Measurements from ENCODE around the gene ALDH1L2.
"Not testable (repeated sequence)": the region's sequence is repeated elsewhere in the genome, so short reads cannot be mapped to it uniquely, and the experiment has no call there.

ALDH1L2 gene

DNA sequence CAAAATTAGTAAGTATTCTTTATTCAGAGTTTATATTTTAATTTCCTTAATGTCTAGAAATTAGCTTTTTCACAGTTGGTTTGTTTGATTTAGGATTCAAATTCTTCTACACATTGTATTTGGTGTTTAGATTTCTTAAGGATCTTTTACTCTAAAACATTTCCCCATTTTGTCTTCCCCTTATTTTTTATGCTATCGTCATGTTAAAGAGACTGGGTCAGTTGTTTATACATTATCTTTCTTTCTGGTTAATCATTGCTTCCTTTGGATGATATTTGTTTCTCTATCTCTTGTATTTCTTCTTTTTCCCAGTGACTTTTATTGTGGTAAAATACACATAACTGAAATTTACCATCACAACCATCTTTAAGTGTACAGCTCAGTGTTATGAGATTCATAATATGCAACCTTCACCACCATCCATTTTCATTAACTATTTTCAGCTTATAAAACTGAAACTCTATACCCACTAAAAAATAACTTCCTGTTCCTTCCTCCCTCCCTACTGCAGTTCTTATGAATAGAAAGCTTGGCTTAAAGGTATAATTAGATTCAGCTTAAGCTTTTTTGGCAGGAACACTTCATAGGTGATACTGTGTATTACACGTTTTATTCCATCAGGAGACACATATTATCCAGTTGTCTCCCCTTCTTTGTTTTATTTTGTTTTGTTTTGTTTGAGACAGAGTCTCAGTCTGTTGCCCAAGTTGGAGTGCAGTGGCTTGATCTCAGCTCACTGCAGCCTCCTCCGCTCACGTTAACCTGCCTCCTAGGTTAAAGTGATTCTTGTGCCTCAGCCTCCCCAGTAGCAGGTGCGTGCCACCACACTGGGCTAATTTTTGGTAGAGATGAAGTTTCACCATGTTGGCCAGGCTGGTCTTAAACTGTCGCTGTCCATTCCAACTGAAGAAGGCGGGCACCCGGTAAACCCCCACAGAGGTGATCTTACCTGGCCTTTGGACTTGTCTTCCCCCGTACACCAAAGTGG, 53.1 kb downstream of the ALDH1L2 start:
- DNase-seq: no peak

DNA sequence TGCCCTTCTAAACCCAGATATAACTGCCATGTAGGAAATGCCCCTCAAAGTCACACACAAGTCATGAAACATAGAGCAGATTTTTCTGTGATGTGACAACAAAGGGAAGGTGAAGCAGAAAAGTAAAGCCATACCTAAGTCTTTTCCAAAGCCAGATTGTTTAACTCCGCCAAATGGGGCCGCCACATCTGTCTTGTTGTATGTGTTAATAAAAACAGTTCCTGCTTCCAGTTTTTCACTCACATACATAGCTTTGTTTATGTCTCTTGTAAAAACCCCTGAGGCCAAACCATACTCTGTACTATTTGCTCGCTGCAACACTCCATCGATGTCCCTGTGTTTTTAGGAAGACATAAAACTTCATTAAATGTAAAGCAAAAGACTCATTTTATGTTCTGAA, 57.8 kb downstream of the ALDH1L2 start:
- no peak for DNase-seq

DNA sequence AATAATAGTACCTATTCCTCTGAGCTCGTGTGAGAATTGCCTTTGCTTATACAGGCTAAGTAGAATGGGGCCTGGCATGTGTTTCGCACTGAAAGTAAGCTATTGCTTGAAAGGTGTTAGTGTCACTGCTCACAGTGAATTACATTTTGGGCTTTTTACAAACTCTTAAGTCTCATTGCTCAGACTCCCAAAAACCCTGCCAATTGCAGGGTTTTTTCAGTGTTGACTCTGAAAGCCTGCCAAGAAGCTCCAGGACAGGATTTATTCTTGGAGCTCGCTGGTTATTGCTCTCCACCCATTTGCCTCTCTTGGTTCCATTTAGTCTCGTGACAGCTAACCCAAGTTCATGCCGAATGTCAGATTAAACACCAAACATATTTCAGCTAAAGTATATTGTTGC, 58.4 kb downstream of the ALDH1L2 start:
- no peak for DNase-seq

DNA sequence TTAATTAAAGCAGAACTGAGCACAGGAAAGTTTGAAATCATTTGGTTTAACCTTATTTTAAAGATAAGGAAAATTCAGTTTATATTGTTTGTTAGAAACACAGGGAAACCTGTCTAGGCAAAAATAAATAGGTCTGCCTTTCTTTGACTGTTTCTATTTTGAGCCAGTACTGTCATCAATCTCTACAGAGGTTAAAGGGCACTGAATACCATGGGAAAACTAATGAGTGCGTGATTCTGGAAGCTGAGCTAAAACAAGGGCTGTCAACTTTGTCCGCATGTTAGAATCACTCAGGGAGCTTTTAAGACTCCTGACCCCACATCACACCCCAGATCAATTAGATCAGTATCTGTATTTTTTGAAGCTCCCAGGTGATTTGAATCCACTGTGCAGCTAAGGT, 59.3 kb downstream of the ALDH1L2 start:
- DNase-seq: no peak

DNA sequence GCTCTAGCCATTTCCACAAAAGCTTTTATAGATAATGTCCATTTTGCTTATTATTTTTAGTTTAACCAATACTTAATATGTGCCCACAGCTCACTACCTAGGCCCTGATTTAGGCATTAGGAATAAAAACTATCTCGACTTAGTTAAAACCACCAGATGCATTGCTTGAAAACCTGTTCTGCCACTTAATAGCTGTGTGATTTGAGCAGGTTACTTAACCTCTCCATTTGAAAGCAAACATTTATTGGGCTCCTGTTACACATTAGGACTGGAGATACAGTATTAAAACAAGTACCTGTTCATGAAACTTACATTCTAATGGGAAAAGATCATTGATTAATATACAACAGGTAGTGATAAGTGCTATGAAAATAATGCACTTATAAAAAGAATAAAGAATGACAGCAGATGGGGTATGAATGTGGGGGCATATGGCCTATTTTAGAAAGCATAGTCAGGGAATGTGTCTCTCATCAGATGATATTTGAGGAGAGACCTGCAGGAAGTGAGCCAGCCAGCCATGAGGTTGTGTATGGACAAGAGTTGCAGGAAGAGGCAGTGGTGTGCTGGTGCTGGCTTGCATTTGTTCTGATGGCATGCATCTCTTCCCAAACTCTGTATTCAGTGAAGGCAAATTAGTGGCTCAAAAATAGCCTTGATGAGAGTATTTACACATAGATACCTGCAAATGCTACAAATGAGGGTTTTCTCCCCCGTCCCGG, 63.9 kb downstream of the ALDH1L2 start:
- no peak for DNase-seq

DNA sequence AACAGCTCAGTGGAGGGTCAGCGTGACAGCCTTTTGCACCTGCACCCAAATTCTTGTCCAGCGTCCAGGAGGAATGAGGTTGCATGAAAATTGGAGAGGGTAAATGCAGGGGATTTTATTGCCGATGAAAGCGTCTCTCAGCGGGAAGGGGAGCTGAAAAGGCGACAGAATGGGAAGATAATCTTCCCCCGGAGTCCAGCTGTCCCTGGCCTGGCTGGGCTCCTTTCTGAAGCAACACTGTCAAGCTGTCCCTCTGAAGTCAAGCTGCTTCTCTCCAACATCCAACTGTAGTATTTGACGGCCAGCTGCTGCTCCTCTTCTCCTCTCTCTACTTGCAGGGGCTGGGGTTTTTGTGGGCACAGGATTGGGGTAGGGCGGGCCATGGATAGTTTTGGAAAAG, 65.5 kb downstream of the ALDH1L2 start:
- DNase-seq: no peak

DNA sequence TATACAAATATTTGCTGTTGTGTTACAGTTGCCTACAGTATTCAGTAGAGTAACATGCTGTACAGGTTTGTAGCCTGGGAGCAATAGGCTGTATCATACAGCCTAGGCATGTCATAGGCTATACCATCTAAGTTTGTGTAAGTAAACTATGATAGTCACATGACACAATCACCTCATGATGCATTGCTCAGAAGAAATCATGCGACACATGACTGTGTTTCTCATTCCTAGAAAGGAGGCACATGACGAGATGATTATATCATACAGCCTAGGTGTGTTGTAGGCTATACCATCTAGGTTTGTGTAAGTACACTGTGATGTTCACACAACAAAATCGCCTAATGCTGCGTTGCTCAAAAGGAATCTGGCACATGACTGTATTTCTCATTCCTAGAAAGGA, 66.2 kb downstream of the ALDH1L2 start:
- no peak for DNase-seq

DNA sequence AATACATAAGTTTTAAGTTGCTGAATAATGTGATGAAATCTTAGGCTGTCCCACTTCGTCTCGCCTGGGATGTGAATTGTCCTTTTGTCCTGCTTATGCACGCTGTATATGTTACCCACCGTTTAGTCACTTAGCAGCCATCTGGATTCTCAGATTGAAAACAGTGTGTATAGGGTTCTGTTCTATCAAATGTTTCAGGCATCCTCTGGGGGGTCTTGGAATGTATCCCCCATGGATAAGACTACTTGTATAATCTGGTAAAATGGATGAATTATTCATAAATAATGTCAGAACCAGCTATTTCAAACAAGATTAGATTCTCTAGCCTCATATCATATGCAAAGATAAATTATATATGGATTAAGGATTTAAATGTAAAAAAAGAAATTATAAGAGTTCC, 68.7 kb downstream of the ALDH1L2 start:
- no peak for DNase-seq

DNA sequence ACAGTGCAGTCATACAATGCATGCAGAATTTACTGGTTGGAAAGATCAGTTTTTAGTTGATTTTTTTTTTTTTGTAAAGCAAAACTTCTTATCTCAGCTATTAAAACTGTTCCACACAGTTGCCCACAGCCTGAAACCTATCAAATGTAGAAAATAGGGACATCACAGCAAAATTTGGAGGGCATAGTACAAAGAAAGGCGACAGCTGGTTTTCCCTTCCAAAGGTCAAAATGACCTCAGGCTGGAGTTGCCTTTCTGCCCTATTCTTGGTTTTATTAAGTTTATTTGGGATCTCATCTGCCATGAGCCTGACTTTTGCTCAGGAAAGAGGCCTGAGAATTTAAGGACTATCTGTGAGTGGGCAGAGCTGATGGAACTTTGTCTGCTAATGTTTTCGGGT, 69.7 kb downstream of the ALDH1L2 start:
- DNase-seq: no peak

DNA sequence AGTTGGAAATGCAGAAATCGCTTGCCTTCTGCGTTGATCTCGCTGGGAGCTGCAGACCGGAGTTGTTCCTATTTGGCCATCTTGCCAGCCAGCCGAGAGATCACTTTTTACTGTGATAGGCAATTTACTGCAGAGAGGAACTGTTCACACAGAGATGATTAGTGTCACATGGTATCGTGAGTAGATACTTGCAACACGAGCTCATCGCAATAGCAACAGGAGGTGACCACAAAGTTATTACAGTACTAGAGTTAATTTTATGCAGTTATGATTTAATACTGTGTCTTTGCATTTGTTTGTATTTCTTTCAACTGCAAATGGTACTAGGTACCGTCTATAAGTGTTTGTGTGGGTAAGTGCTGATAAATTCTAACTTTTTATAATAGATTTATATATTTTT, 70.4 kb downstream of the ALDH1L2 start:
- DNase-seq: no peak

DNA sequence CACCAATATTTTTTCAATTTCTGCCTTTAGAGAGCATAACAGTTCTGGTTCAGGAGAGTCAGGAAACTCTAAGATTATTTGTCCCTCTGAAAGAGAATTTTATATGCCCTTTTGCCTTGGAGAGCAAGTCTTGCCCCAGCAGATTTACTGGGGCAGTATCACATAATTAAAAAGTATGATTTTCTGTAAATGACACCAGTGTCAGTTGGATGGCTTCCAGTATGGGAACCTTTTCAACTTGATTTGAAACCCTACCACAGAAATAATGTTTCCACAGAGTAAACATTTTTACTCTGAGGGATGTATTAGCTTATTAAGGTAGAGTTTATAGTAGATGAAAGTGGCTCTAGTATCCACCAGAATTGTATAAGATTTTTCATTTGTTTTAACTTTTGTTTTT, 82.8 kb downstream of the ALDH1L2 start:
- no peak for DNase-seq

DNA sequence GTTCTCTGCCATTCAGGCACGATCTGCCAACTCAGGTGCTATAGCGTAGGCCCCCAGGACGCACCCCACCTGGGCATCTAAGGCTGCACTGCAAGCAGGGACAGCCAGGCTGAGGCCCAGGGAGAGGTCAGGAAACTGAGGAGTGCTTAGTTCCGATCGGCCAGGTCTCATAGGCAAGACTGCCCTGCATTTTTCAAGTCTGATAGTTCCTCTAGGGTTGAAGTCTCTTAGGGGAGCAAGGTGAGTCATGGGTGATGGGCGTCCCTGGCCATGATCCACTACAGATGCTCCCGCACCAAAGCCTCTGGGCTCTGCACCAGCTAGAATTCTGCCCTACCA, 84.9 kb downstream of the ALDH1L2 start:
- DNase-seq: no peak

DNA sequence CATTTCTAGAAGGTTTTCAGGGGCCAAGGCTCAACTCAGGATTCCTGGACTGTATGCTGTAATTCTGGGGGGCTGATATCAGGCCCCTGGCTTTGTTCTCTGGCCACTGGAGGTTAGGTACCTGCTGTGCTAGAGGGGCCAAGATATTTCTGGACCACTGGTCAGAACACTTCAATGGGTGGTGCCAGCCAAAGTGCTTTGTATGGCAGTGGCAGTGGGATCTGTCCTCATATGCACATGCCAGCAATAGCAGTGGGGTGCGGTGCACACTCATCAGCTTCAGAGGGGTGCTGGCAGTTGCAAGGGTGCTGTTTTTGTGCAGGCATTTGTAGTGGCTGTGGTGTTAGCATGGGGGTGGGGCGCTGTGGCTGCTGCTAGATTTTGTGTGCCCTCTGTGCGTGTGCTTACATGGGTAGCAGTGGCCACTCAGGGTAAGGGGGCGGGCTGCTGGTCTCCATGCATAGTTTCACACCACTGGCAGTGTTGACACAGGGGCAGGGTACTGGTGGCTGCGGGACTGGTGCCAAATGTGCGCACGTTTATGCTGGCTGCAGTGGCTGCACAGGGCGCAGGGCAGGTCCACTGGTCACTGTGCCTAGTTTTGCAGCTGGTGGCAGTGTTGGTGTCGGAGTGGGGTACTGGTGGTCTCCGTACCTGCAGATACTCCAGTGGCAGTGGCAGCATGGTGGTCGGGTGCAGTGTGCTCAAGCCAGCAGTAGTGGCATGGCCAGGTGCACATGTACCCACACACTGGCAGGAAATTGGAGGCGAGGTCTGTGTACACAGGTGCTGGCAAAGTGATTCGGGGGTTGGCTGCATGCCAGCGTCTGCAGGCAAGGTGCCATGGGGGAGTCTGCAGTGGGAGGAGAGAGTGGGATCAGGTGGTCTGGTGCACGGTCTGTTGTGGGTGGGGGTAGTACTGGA, 85.6 kb downstream of the ALDH1L2 start:
- no peak for DNase-seq

DNA sequence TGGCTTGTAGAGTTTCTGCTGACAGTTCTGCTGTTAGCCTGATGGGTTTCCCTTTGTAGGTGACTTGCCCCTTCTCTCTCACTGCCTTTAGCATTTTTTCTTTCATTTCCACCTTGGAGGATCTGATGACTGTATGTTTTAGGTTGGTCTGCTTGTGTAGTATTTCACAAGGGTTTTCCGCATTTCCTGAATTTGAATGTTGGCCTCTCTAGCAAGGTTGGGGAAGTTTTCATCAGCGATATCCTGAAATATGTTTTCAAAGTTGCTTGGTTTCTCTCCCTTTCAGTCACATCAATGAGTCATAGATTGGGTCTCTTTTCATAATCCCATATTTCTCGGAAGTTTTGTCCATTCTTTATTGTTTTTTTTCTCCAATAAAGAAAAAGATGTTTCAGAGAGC, 86.7 kb downstream of the ALDH1L2 start:
- no peak for DNase-seq

DNA sequence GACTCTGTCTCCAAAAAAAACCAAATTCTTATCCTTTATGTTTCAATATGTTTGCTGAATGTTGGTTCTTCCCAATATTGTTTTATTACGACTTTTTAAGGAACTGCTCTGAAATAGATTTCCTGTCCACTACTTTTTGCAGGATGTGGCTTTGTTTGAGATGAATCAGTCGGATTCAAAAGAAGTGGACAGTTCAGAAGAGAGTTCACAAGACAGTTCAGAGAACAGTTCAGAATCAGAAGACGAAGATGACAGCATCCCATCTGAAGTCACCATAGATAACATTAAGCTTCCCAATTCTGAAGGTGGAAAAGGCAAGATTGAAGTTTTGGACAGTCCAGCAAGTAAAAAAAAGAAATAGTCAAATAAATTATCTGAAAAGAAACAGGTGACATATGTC, 89.9 kb downstream of the ALDH1L2 start:
- DNase-seq: no peak

DNA sequence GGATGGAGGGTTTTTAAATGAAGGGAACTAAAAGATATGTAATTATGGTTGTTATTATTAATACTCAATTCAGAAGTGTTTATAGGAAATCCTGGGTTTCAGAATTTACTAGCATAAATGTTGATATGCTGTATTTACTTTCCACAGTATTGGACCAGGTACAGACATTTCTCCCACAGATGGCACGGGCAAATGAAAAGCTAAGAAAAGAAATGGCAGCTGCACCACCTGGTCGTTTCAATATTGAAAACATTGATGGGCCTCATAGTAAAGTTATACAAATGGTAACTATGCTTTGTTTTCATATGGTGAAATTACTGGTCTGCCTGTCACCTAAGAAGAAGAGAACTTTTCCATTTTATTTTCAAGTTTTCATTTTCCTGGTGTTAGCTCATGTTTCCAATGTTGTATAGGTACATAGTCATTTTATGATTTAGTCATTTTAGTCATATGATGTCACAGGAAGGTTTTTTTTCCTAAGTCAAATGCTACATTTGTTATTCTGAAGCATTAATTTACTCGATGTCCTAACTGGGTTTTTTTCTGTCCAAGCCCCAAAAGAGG, 92.6 kb downstream of the ALDH1L2 start:
- no peak for DNase-seq

DNA sequence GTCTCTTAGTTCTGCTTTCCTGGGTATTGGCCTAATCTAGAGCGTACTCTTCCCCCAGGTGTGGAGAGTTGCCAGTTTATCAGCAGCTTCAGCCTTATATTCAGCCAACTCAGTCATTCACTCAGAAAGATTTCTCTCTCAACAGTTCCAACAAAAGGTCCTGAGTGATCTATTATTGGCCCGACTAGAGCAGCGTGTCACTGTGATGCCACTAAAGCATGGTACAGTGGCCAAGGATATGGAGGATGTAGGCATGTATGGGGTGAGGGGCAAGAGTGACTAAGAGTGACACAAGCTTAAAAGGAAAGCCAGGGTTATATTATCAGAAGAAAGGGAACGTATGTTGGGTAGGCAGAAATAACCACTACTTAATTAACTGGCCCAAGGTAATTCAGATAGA, 93.3 kb downstream of the ALDH1L2 start:
- no peak for DNase-seq

DNA sequence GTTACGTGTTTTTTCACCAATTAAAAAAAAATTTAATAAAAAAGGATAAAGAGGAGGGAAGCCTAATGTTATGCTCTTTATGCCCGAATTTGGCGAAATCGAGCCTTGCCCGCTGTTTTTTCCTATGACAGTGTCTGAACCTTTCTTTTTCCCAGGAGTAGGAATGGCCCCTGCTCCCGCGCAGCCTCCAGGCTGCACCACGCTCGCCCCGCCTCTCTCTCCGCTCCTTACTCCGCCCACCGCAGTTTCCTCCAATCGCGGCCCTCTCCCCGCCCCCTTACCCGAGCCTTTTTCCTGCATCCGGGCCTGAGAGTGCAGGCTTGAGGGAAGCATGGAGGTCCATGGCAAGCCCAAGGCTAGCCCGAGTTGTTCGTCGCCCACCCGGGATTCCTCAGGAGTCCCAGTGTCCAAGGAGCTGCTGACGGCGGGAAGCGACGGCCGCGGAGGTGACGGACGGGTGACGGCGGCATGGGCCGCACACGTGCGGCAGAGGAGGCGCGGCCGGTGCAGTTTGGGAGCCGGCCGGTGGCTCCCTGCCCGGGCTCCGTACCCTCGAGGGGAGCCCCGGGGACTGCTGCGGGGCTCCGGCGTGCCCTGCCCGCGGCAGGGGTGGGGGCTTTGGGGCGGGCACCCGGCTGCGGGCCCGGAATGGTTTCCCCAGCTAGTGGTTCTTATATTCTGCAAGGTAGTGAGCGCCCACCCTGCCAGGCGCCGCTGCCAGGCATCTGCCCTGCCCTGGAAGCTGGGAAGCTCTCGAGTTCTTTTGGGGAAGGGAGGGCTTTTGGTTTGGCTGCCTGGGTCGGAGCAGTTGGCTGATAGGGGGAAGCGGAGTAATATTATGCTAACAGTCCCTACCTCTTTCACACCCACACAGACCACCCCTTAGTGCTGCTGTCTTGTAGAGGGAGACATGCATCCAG, 98.0 kb downstream of the ALDH1L2 start, which contains the start of gene NOPCHAP1:
NOPCHAP1 (plus strand) TSS at position 295 of the 920 bp plus-strand sequence; CDS start at position 332, 37 bp downstream.
- DNase-seq: peak; percentile 85

DNA sequence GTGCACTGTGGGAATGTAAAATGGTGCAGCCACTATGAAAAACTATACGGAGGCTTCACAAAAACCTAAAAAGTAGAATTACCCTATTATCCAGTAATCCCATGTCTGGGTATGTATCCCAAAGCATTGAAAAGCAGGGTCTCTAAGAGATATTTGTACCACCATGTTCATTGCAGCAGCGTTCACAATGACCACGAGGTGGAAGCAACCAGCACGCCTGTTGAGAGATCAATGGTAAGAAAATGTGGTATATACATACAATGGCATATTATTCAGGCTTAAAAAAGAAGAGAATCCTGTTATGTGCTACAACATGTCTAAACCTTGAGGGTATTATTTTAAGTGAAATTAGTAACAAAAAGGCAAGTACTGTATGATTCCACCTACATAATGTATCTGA, 99.1 kb downstream of the ALDH1L2 start:
- DNase-seq: no peak

DNA sequence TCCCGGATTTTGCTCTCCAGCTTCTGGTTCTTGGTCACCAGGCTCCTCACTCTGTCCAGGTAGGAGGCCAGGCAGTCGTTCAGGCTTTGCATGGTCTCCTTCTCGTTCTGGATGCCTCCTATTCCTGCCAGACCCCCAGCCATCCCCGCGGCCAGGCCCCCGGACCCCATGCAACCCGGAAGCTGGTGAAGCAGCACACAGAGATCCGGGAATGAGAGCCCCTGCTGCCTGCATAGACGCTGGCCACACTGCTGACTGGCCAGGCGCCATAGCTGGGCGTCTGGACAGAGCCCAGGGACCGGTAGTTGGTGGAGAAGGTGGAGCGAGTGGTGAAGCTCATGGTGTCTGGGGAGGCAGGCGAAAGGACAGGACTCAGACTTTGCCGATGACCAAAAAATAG, 106.6 kb downstream of the ALDH1L2 start:
- DNase-seq: not testable (repeated sequence)

DNA sequence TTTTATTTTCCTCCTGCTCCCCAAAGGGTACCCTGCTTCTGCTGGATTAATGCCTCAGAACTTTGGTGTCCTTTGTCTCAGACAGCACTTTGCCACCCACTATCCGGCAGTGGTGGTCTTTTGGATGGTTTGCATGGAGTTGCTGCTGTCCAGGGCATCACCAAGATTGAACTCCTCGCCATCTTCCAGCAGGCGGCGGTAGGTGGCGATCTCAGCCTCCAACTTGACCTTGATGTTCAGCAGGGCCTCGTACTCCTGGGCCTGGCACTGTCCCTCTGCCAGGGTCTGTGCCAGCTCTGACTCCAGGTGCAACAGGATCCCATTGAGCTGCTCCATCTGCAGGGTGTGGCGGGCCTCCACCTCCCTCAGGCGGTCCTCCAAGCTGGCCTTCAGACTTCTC, 107.6 kb downstream of the ALDH1L2 start:
- no peak for DNase-seq
